HepG2 (cell line): ENCODE results near the gene GNG2.

Experiments
- CTCF ChIP-seq: sonication (generic); formaldehyde crosslinking; IDR thresholded peaks from 2 replicates; pipeline ENCODE4 v1.5.0; 2020; ENCODE audit warnings: mild to moderate bottlenecking, missing genetic modification reagents, moderate library complexity
- IKZF1 ChIP-seq: fragments of 450-650 bp; IDR thresholded peaks from 2 replicates; pipeline ENCODE4 v1.7.1; 2016
- IRF1 ChIP-seq: sonication (generic); formaldehyde crosslinking; IDR thresholded peaks from 2 replicates; pipeline ENCODE4 v1.4.0; 2020; ENCODE audit warnings: low read depth, mild to moderate bottlenecking, missing genetic modification reagents
- NR2C2 ChIP-seq: sonication (generic); formaldehyde crosslinking; IDR thresholded peaks from 2 replicates; pipeline ENCODE4 v1.4.0; 2020; ENCODE audit warnings: missing genetic modification reagents, mild to moderate bottlenecking, moderate library complexity, borderline replicate concordance
- PATZ1 ChIP-seq: sonication (generic); formaldehyde crosslinking; IDR thresholded peaks from 2 replicates; pipeline ENCODE4 v1.4.0; 2020; ENCODE audit warnings: missing genetic modification reagents
- SP1 ChIP-seq, 2 experiments: fragments of 450-650 bp in 1 of 2; sonication (generic) in 1 of 2; formaldehyde crosslinking in 1 of 2; IDR thresholded peaks; 2 replicates each; pipeline versions ENCODE4 v1.4.0 to v1.6.1; 2016 to 2020; ENCODE audit warnings: missing genetic modification reagents in 1 of 2
- TCF7 ChIP-seq: sonication (generic); IDR thresholded peaks from 2 replicates; pipeline ENCODE4 v1.6.1; 2016; ENCODE audit warnings: antibody characterized with exemption, low read depth
- ZBTB7A ChIP-seq: sonication (generic); formaldehyde crosslinking; IDR thresholded peaks from 2 replicates; pipeline ENCODE4 v1.8.0; 2022; ENCODE audit warnings: mild to moderate bottlenecking, missing genetic modification reagents
- ZNF572 ChIP-seq: sonication (generic); formaldehyde crosslinking; IDR thresholded peaks from 2 replicates; pipeline ENCODE4 v1.5.1; 2020; ENCODE audit warnings: mild to moderate bottlenecking, missing genetic modification reagents
- ZNF598 ChIP-seq: sonication (generic); formaldehyde crosslinking; IDR thresholded peaks from 2 replicates; pipeline ENCODE4 v1.5.1; 2020; ENCODE audit warnings: mild to moderate bottlenecking, missing genetic modification reagents, borderline replicate concordance
- TF ChIP-seq, protein P1 (sequence below): IDR thresholded peaks from 2 replicates; pipeline ENCODE4 v1.6.1; 2016

GRCh38 chr14:51959928-51960327 is 99.5 kb downstream of the GNG2 start:
- TF ChIP-seq CTCF (CRISPR knock-in tag) = no peak
- TF ChIP-seq SP1 (IDR thresholded peaks at IDR 0.05) = no peak
- no peak for TF ChIP-seq SP1 (CRISPR knock-in tag; IDR thresholded peaks at IDR 0.05)
- no peak for TF ChIP-seq ZNF598 (CRISPR knock-in tag)
- no peak for TF ChIP-seq TCF7
- TF ChIP-seq ZNF572 (CRISPR knock-in tag) = no peak
- TF ChIP-seq IRF1 (CRISPR knock-in tag) = no peak
- TF ChIP-seq, protein P1, sequence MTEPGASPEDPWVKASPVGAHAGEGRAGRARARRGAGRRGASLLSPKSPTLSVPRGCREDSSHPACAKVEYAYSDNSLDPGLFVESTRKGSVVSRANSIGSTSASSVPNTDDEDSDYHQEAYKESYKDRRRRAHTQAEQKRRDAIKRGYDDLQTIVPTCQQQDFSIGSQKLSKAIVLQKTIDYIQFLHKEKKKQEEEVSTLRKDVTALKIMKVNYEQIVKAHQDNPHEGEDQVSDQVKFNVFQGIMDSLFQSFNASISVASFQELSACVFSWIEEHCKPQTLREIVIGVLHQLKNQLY = no peak
- no peak for TF ChIP-seq IKZF1
- no peak for TF ChIP-seq NR2C2
- TF ChIP-seq PATZ1 (CRISPR knock-in tag) = no peak
- no peak for TF ChIP-seq ZBTB7A (CRISPR knock-in tag)
